Stimulated activated CD4-positive, alpha-beta T cell treated with anti-CD3 and anti-CD28 coated beads, Interleukin-1b, Interleukin-23, amount 100 ng/mL, for 1 hour (primary cell): ENCODE data around the gene CEACAM7.

Source experiments
- DNase-seq, 2 donors: peaks; one replicate each; pipeline ENCODE4 v3.0.0-alpha.2; 2020; ENCODE audit warnings: low read depth in 2 of 2

The CEACAM7 gene

DNA sequence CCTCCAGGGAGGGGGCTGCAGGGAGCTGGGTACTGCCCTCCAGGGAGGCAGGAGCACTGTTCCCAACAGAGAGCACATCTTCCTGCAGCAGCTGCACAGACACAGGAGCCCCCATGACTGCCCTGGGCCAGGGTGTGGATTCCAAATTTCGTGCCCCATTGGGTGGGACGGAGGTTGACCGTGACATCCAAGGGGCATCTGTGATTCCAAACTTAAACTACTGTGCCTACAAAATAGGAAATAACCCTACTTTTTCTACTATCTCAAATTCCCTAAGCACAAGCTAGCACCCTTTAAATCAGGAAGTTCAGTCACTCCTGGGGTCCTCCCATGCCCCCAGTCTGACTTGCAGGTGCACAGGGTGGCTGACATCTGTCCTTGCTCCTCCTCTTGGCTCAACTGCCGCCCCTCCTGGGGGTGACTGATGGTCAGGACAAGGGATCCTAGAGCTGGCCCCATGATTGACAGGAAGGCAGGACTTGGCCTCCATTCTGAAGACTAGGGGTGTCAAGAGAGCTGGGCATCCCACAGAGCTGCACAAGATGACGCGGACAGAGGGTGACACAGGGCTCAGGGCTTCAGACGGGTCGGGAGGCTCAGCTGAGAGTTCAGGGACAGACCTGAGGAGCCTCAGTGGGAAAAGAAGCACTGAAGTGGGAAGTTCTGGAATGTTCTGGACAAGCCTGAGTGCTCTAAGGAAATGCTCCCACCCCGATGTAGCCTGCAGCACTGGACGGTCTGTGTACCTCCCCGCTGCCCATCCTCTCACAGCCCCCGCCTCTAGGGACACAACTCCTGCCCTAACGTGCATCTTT lies 12.5 kb upstream of the CEACAM7 start:
- no peak for DNase-seq

GRCh38 chr19:41699968-41700323 lies 11.9 kb upstream of the CEACAM7 start:
- no peak for DNase-seq

DNA sequence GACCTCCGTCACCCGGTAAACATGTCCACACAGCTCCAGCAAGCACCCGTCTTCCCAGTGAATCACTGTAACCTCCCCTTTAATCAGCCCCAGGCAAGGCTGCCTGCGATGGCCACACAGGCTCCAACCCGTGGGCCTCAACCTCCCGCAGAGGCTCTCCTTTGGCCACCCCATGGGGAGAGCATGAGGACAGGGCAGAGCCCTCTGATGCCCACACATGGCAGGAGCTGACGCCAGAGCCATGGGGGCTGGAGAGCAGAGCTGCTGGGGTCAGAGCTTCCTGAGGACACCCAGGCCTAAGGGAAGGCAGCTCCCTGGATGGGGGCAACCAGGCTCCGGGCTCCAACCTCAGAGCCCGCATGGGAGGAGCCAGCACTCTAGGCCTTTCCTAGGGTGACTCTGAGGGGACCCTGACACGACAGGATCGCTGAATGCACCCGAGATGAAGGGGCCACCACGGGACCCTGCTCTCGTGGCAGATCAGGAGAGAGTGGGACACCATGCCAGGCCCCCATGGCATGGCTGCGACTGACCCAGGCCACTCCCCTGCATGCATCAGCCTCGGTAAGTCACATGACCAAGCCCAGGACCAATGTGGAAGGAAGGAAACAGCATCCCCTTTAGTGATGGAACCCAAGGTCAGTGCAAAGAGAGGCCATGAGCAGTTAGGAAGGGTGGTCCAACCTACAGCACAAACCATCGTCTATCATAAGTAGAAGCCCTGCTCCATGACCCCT lies 11.3 kb upstream of the CEACAM7 start:
- DNase-seq: no peak

- DNase-seq: no peak
Observed at GRCh38 chr19:41698746-41699230, 10.7 kb upstream of the CEACAM7 start.

GRCh38 chr19:41697198-41697855 lies 9.3 kb upstream of the CEACAM7 start:
- no peak for DNase-seq

DNA sequence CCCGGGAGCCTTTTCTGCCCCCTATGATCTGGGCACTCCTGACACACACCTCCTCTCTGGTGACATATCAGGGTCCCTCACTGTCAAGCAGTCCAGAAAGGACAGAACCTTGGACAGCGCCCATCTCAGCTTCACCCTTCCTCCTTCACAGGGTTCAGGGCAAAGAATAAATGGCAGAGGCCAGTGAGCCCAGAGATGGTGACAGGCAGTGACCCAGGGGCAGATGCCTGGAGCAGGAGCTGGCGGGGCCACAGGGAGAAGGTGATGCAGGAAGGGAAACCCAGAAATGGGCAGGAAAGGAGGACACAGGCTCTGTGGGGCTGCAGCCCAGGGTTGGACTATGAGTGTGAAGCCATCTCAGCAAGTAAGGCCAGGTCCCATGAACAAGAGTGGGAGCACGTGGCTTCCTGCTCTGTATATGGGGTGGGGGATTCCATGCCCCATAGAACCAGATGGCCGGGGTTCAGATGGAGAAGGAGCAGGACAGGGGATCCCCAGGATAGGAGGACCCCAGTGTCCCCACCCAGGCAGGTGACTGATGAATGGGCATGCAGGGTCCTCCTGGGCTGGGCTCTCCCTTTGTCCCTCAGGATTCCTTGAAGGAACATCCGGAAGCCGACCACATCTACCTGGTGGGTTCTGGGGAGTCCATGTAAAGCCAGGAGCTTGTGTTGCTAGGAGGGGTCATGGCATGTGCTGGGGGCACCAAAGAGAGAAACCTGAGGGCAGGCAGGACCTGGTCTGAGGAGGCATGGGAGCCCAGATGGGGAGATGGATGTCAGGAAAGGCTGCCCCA lies 8.5 kb upstream of the CEACAM7 start:
- DNase-seq: no peak

GRCh38 chr19:41695745-41696144 lies 7.7 kb upstream of the CEACAM7 start:
- DNase-seq: no peak

DNA sequence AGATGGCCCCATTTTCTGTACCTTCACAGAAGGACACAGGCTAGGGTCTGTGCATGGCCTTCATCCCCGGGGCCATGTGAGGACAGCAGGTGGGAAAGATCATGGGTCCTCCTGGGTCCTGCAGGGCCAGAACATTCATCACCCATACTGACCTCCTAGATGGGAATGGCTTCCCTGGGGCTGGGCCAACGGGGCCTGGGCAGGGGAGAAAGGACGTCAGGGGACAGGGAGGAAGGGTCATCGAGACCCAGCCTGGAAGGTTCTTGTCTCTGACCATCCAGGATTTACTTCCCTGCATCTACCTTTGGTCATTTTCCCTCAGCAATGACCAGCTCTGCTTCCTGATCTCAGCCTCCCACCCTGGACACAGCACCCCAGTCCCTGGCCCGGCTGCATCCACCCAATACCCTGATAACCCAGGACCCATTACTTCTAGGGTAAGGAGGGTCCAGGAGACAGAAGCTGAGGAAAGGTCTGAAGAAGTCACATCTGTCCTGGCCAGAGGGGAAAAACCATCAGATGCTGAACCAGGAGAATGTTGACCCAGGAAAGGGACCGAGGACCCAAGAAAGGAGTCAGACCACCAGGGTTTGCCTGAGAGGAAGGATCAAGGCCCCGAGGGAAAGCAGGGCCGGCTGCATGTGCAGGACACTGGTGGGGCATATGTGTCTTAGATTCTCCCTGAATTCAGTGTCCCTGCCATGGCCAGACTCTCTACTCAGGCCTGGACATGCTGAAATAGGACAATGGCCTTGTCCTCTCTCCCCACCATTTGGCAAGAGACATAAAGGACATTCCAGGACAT lies 7.0 kb upstream of the CEACAM7 start:
- no peak for DNase-seq

- DNase-seq: no peak
Observed at GRCh38 chr19:41694196-41694595, 6.1 kb upstream of the CEACAM7 start.

- DNase-seq: no peak
Observed at GRCh38 chr19:41691268-41691970, 3.3 kb upstream of the CEACAM7 start.

GRCh38 chr19:41690801-41691065 lies 2.7 kb upstream of the CEACAM7 start:
- DNase-seq: no peak

DNA sequence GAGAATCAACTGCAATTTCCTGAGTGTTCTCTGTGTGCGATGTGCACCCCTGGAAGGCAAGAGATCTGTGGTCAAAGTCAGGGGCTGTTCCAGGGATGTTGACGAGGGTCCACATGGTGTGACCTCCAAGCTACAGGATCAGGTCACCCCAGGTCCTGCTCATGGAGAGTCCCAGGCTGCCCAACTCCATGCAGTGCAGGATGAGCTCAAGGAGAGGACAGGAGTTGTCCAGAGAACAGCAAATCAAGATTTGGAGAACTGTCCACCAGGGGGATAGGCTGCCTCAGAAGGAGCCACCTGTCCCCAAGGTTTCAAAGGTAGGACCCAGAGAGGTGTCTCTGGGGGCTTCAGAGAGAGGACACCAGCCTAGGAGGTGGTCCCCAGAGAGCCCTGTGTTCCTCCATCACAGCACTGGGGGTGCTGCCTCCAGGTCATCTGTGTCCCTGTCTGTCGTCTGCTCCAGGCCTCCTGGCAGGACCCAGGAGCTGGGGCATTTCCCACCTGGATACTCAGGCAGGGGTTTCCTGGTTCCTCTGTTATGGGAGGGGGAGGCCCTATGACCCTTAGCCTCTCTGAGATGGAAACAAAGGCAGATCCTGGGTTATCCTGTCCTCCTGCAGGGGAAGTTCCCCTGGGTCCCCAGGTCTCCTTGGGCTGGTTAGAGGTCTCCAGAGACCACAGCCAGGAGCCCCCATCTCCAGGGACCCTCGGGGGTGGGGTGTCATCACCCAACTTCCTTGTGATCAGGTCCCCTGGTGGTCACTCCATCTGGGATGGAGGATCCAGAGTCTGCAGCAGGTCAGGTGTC lies 2.1 kb upstream of the CEACAM7 start:
- DNase-seq: no peak

DNA sequence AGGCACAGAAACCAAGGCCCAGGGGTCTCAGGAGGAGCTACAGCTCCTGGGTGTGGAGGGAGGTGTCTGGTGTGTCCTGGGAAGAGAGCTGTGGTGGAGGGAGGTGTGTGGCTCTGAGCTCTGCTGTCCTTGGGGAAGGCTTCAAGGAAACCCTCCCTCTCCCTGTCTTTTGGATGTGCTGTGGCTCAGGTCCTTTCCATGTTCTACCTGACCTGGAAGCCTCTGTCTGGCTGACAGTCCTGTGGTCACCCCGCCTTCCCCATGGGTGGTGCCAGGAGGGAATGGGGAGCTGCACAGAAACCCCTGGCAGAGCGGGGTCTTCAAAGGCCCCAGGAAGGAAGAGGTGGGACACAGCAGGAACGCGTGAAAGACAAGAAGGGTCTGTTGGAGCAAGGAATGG lies 617 bp upstream of the CEACAM7 start:
- DNase-seq: no peak

- DNase-seq: no peak
Observed at GRCh38 chr19:41687419-41687818, 651 bp downstream of the CEACAM7 start.

GRCh38 chr19:41682437-41682836 lies 5.6 kb downstream of the CEACAM7 start:
- DNase-seq: no peak

GRCh38 chr19:41671486-41671885 lies 16.6 kb downstream of the CEACAM7 start:
- no peak for DNase-seq

GRCh38 chr19:41670755-41671154 lies 17.3 kb downstream of the CEACAM7 start:
- no peak for DNase-seq

DNA sequence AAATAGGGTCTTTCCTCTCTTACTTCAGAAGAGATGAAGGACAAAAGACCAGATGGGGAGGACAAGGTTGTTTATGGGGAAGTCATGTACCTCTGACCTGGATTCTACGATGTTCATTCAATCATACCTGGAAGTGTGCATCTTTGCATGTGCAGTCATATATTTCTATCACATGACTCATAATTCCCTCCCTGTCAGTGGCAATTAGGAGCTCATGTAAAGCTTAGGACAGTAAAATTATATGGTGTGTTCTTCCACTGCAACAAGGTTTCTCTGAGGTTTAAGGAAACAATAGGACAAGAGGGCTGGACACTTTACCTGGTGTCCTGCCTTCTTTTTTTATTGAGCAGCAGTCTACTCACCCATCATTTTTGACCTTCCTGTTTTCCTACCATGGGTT lies 19.8 kb downstream of the CEACAM7 start:
- no peak for DNase-seq

DNA sequence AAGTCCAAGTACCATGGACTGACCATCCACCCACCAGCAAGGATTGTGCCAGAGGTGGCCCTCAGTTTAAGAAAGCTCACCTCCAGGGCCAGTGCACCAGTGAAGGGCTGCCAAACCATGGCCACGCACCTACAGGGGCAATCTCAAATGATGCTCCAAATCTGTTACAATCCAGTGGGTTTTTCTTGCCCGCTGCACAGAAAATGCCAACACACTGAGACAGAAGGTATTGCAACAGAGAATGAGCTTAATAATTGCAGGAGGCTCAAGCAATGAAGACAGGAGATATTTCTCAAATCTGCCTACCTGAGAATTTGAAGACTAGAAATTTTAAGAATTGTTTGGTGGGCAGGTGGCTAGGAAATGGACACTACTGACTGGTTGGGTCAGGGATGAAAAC lies 22.0 kb downstream of the CEACAM7 start:
- DNase-seq: no peak

DNA sequence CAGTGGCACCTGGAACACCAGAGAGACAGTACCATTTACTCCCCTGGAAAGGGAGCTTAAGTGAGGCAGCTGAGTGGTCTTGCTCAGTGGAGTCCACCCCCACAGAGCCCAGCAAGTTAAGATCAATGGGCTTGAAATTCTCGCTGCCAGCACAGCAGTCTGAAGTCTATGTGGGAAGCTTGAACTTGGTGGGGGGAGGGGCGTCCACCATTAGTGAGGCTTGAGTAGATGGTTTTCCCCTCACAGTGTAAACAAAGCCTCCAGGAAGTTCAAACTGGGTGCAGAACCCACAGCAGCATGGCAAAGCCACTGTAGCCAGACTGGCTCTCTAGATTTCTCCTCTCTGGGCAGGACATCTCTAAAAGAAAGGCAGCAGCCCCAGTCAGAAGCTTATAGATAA lies 30.9 kb downstream of the CEACAM7 start:
- DNase-seq: no peak
